Loucy (cell line): ENCODE measurements around the gene ARMC8.

ENCODE experiments used
- H2AFZ ChIP-seq: fragments of 200-600 bp; sonication (generic); 2 replicates; pipeline ENCODE4 v1.6.0; 2016; ENCODE audit warnings: antibody characterized with exemption, mild to moderate bottlenecking, low read length, moderate library complexity
- H3F3A ChIP-seq: fragments of 200-600 bp; 2 replicates; pipeline ENCODE4 v1.6.0; 2016; ENCODE audit warnings: antibody characterized with exemption, low read depth, mild to moderate bottlenecking
- H3K27me3 ChIP-seq: fragments of 200-600 bp; sonication (generic); 2 replicates; pipeline ENCODE4 v1.6.1; 2014; ENCODE audit warnings: low read length, mild to moderate bottlenecking; ENCODE audit not compliant: insufficient read depth, poor library complexity, severe bottlenecking
- H3K36me3 ChIP-seq: fragments of 200-600 bp; sonication (generic); 2 replicates; pipeline ENCODE4 v1.6.1; 2016; ENCODE audit warnings: low read length; ENCODE audit not compliant: insufficient read depth
- H3K4me1 ChIP-seq: fragments of 200-600 bp; sonication (generic); 2 replicates; pipeline ENCODE4 v1.5.1; 2014; ENCODE audit warnings: low read length, mild to moderate bottlenecking; ENCODE audit not compliant: insufficient read depth, poor library complexity, severe bottlenecking
- H3K4me2 ChIP-seq: fragments of 200-600 bp; sonication (generic); 2 replicates; pipeline ENCODE4 v1.6.0; 2014; ENCODE audit warnings: antibody characterized with exemption, low read length, low read depth, mild to moderate bottlenecking; ENCODE audit not compliant: poor library complexity, severe bottlenecking
- H3K4me3 ChIP-seq: fragments of 200-600 bp; sonication (generic); 2 replicates; pipeline ENCODE4 v1.5.1; 2014; ENCODE audit warnings: low read length, mild to moderate bottlenecking, mixed read lengths; ENCODE audit not compliant: poor library complexity, severe bottlenecking
- H3K79me2 ChIP-seq: fragments of 200-600 bp; sonication (generic); 2 replicates; pipeline ENCODE4 v1.6.1; 2014; ENCODE audit warnings: low read length; ENCODE audit not compliant: insufficient read depth
- H3K9ac ChIP-seq: fragments of 200-600 bp; sonication (generic); 2 replicates; pipeline ENCODE4 v1.6.0; 2014; ENCODE audit warnings: mild to moderate bottlenecking, low read depth, low read length, moderate library complexity; ENCODE audit not compliant: poor library complexity, severe bottlenecking
- H3K9me2 ChIP-seq: fragments of 200-600 bp; sonication (generic); replicated peaks from 2 replicates; pipeline ENCODE4 v1.6.1; 2016; ENCODE audit warnings: low read depth, low read length, mixed read lengths
- H3K9me3 ChIP-seq: fragments of 200-600 bp; sonication (generic); 2 replicates; pipeline ENCODE4 v1.6.1; 2014; ENCODE audit warnings: mild to moderate bottlenecking, antibody characterized with exemption, low read length, low read depth; ENCODE audit not compliant: insufficient read depth
- H4K20me1 ChIP-seq: fragments of 200-600 bp; sonication (generic); 2 replicates; pipeline ENCODE4 v1.6.0; 2014; ENCODE audit warnings: antibody characterized with exemption, low read length, mild to moderate bottlenecking; ENCODE audit not compliant: insufficient read depth, poor library complexity, severe bottlenecking
- CTCF ChIP-seq: fragments of 200-600 bp; sonication (generic); conservative IDR thresholded peaks from 2 replicates; pipeline ENCODE4 v1.5.1; 2014; ENCODE audit warnings: mild to moderate bottlenecking, antibody characterized with exemption, low read length
- EZH2phosphoT487 ChIP-seq: fragments of 200-600 bp; IDR thresholded peaks from 2 replicates; pipeline ENCODE4 v1.6.1; 2018; ENCODE audit warnings: antibody characterized with exemption, mild to moderate bottlenecking, moderate library complexity, borderline replicate concordance

ARMC8 gene

GRCh38 chr3:138260611-138261010 lies 73.5 kb downstream of the ARMC8 start:
- Histone ChIP-seq H3K9ac (no peak overlapping the region), H3F3A (no peaks in the 10 kb centered on the region), H3K79me2 (no peaks in the 10 kb centered on the region), H3K4me3 (no peak overlapping the region), H4K20me1 (no peaks in the 10 kb centered on the region), H3K9me3 (no peaks in the 10 kb centered on the region), H2AFZ (no peak overlapping the region), H3K4me2 (no peak overlapping the region), H3K27me3 (no peaks in the 10 kb centered on the region), H3K9me2 (no peaks in the 10 kb centered on the region), H3K4me1 (no peaks in the 10 kb centered on the region), H3K36me3 (peaks cover 5% of the 10 kb centered on the region; the same call in 1 of the 2 replicates)
- no peak for TF ChIP-seq EZH2phosphoT487
- TF ChIP-seq CTCF: no peak

GRCh38 chr3:138263104-138263503 lies 76.0 kb downstream of the ARMC8 start:
- no peaks in the 10 kb centered on the region for H4K20me1 ChIP-seq

GRCh38 chr3:138265745-138266144 lies 78.6 kb downstream of the ARMC8 start:
- Histone ChIP-seq H3K4me1 (no peaks in the 10 kb centered on the region), H3K9me3 (no peaks in the 10 kb centered on the region), H3K9ac (no peak overlapping the region), H3F3A (no peaks in the 10 kb centered on the region), H4K20me1 (no peaks in the 10 kb centered on the region), H3K27me3 (no peaks in the 10 kb centered on the region), H3K79me2 (no peaks in the 10 kb centered on the region), H3K4me2 (no peak overlapping the region), H3K4me3 (no peak overlapping the region), H2AFZ (no peak overlapping the region), H3K36me3 (peaks cover 3% of the 10 kb centered on the region; the same call in 1 of the 2 replicates), H3K9me2 (no peaks in the 10 kb centered on the region)
- TF ChIP-seq CTCF: no peak
- TF ChIP-seq EZH2phosphoT487: no peak

More at GRCh38 chr3:138263104-138263503, 76.0 kb downstream of the ARMC8 start:
- H3K79me2 ChIP-seq: no peaks in the 10 kb centered on the region
- no peak overlapping the region for H3K9ac ChIP-seq
- no peak overlapping the region for H3K4me3 ChIP-seq
- H3K4me1 ChIP-seq: no peaks in the 10 kb centered on the region
- no peaks in the 10 kb centered on the region for H3K27me3 ChIP-seq
- no peaks in the 10 kb centered on the region for H3K9me2 ChIP-seq
- H2AFZ ChIP-seq: no peak overlapping the region
- TF ChIP-seq CTCF (no peak; the same call in 1 of the 2 replicates), EZH2phosphoT487 (no peak)
- H3K4me2 ChIP-seq: no peak overlapping the region
- no peaks in the 10 kb centered on the region for H3F3A ChIP-seq
- H3K9me3 ChIP-seq: no peaks in the 10 kb centered on the region
- peaks cover 8% of the 10 kb centered on the region; the same call in 1 of the 2 replicates for H3K36me3 ChIP-seq
